ENCODE data around the gene TEX11. TPM values are rescaled to one million over a fixed set of nuclear protein-coding genes. Genes with fewer than 3 reads are reported as not detected.

The TEX11 gene
- total RNA-seq, 1 experiment from 2014 or later: not detected

- Histone ChIP-seq H4K20me1 (ENCODE audit: insufficient read depth) (no peaks in the 10 kb centered on the region), H3K4me1 (replicated peaks; ENCODE audit: insufficient read depth) (no peaks in the 10 kb centered on the region), H2AFZ (no peak overlapping the region), H3F3A (ENCODE audit: insufficient read depth, low read depth) (no peaks in the 10 kb centered on the region), H3K9me2 (ENCODE audit: insufficient read depth) (no peaks in the 10 kb centered on the region), H3K36me3 (ENCODE audit: low read depth) (no peaks in the 10 kb centered on the region), H3K27ac (no peak overlapping the region), H3K27me3 (ENCODE audit: insufficient read depth, low read depth) (no peaks in the 10 kb centered on the region), H3K79me2 (ENCODE audit: low read depth) (no peaks in the 10 kb centered on the region), H3K4me3 (no peak overlapping the region), H3K4me2 (no peak overlapping the region), H3K9me3 (ENCODE audit: insufficient read depth, low read depth) (no peaks in the 10 kb centered on the region)
- ChIA-PET POLR2A (ENCODE audit: unreplicated experiment) (no interaction called here), CTCF (no interaction called here)
- TF ChIP-seq EZH2 (IDR thresholded peaks at IDR 0.05; ENCODE audit: low read depth) (no peak), CTCF (conservative IDR thresholded peaks at IDR 0.05) (no peak)
- BruUV-seq (replicated peaks): no TSS peak
- no peak for DNase-seq
- intact Hi-C loops (cut with micrococcal nuclease; ENCODE audit: unreplicated experiment): no loop called here
Observed at GRCh38 chrX:70826715-70827114, 81.8 kb downstream of the TEX11 start.

- Histone ChIP-seq H3K4me2 (no peak overlapping the region), H3F3A (ENCODE audit: insufficient read depth, low read depth) (no peaks in the 10 kb centered on the region), H3K27me3 (ENCODE audit: insufficient read depth, low read depth) (no peaks in the 10 kb centered on the region), H2AFZ (no peak overlapping the region), H3K36me3 (ENCODE audit: low read depth) (no peaks in the 10 kb centered on the region), H3K27ac (no peak overlapping the region), H3K4me3 (no peak overlapping the region), H3K9me3 (ENCODE audit: insufficient read depth, low read depth) (no peaks in the 10 kb centered on the region), H4K20me1 (ENCODE audit: insufficient read depth) (no peaks in the 10 kb centered on the region), H3K4me1 (replicated peaks; ENCODE audit: insufficient read depth) (no peaks in the 10 kb centered on the region), H3K9me2 (ENCODE audit: insufficient read depth) (no peaks in the 10 kb centered on the region), H3K79me2 (ENCODE audit: low read depth) (no peaks in the 10 kb centered on the region)
- POLR2A ChIA-PET (ENCODE audit: unreplicated experiment): no interaction called here
- no peak for TF ChIP-seq EZH2 (IDR thresholded peaks at IDR 0.05; ENCODE audit: low read depth)
- TF ChIP-seq CTCF (conservative IDR thresholded peaks at IDR 0.05): no peak
- intact Hi-C loops (cut with micrococcal nuclease; ENCODE audit: unreplicated experiment): no loop called here
- DNase-seq: no peak
- CTCF ChIA-PET: no interaction called here
- BruUV-seq (replicated peaks): no TSS peak
Observed at GRCh38 chrX:70825366-70825765, 83.1 kb downstream of the TEX11 start.

- no TSS peak for BruUV-seq (replicated peaks)
Observed at GRCh38 chrX:70808942-70809940, 99.3 kb downstream of the TEX11 start.

More at GRCh38 chrX:70808942-70809940, 99.3 kb downstream of the TEX11 start:
- no peak for DNase-seq
- H3K4me3 ChIP-seq: no peak overlapping the region
- no peaks in the 10 kb centered on the region for H3K4me1 ChIP-seq (replicated peaks; ENCODE audit: insufficient read depth)
- TF ChIP-seq EZH2 (IDR thresholded peaks at IDR 0.05; ENCODE audit: low read depth) (no peak), CTCF (conservative IDR thresholded peaks at IDR 0.05) (no peak)
- H3K27me3 ChIP-seq (ENCODE audit: insufficient read depth, low read depth): peaks cover 1% of the 10 kb centered on the region; the same call in 1 of the 2 replicates
- H3K9me2 ChIP-seq (ENCODE audit: insufficient read depth): no peaks in the 10 kb centered on the region
- no peaks in the 10 kb centered on the region for H4K20me1 ChIP-seq (ENCODE audit: insufficient read depth)
- H2AFZ ChIP-seq: no peak overlapping the region
- CTCF ChIA-PET: interaction anchor here (0.5 kb wide), 1 partner anchor 33 kb away, joined by 5 read pairs; no protein-coding TSS in a partner anchor
- POLR2A ChIA-PET (ENCODE audit: unreplicated experiment): no interaction called here
- intact Hi-C loops (cut with micrococcal nuclease; ENCODE audit: unreplicated experiment): no loop called here
- H3F3A ChIP-seq (ENCODE audit: insufficient read depth, low read depth): no peaks in the 10 kb centered on the region
- H3K79me2 ChIP-seq (ENCODE audit: low read depth): no peaks in the 10 kb centered on the region
- H3K36me3 ChIP-seq (ENCODE audit: low read depth): no peaks in the 10 kb centered on the region
- no peak overlapping the region for H3K27ac ChIP-seq
- no peaks in the 10 kb centered on the region for H3K9me3 ChIP-seq (ENCODE audit: insufficient read depth, low read depth)
- no peak overlapping the region for H3K4me2 ChIP-seq
